ENCODE measurements around the gene RPS3.

Gene RPS3

DNA sequence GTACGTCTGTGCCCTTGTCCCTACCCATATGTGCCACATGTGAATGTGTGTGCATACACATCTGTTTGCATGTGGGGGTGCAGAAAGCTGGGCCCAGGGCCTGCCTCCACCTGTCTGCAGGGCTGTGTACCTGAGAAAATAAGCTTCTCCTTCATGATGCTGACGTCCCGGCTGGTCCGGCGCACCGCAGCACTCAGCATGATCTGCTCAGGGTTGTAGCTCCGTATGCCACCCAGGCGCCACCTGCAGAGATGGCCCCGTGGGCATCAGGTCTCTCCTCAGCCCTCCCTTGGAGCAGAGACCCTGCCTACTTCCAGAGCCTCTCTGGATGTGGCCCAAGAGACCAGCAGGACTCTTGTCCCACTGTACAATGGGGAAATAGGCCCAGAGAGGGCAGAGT is 37.5 kb downstream of the RPS3 start:
- DNase-seq: no peak

DNA sequence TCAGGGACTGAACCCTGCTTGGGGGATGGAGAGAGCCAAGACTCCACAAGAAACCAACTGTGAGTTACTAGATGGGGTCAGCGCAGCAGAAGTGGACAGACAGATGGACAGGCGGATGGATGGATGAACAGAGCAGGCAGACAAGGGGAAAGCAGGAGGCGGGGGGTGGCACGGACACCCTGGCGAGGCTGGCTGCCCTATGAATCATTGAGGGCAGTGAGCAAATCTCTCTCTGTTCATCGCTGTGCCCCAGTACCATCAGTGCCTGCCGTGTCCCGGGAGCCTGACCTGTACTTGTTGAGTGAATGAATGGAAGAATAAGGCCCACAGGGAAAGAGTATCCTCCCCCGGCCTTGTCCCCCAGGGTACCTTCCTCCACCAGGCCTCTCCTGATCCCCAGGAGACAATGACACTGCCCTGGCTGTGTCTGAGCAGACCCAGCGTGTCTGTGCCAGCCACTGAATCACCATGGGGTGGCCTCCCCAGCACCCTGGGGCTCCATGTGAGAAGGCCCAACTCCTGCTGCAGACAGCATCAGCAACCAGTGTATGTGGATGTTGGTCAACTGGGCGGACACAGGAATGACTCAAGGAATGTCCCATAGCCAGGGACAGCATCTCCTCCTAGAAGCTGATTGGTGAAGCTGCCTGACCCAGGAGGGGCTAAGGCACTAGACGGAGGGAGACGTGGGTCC is 38.8 kb downstream of the RPS3 start:
- no peak for DNase-seq

DNA sequence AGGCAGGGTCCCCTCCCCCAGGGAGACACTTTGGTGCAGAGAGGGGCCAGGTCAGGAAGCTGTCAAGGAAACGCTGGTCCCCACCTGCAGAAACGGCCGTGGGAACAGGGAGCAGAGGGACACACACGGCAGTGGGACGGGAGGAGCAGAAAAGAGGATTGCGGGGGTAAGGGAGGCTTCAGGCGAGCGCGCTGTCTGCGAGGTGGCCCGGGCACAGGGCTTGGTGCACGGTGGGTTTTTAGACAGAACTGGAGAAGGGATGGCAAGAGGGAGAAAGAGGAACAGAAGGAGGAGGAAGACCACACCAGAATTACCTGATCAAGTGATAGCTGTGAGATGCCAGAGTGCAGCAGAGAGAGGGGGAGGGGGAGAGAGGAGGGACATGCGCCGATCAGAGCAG is 39.7 kb downstream of the RPS3 start:
- no peak for DNase-seq

- no peak for DNase-seq
Observed at GRCh38 chr11:75439495-75440120, 40.3 kb downstream of the RPS3 start.

- DNase-seq: no peak
Observed at GRCh38 chr11:75440960-75441803, 41.9 kb downstream of the RPS3 start.

- no peak for DNase-seq
Observed at GRCh38 chr11:75441804-75442132, 42.5 kb downstream of the RPS3 start.

GRCh38 chr11:75442161-75442885 is 43.0 kb downstream of the RPS3 start:
- DNase-seq: no peak

DNA sequence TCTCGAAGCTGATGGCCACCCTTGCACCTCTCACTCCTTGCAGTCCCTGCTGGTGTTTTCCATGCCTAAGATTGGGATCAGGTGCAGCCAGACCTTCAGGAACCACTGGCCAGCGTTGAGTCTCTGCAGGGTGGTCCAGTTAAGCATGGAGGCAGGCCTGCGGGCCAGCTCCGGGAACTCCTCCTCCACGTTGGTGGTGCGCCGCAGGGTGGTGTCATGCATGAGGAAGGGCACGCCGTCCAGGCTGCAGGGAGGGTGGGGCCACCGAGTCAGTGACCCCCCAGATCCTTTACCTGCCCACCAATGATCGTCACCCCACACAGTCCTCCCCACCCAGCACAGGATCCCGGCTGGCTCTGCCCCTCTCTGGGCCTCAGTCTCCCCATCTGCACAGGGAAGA is 43.7 kb downstream of the RPS3 start:
- DNase-seq: no peak

DNA sequence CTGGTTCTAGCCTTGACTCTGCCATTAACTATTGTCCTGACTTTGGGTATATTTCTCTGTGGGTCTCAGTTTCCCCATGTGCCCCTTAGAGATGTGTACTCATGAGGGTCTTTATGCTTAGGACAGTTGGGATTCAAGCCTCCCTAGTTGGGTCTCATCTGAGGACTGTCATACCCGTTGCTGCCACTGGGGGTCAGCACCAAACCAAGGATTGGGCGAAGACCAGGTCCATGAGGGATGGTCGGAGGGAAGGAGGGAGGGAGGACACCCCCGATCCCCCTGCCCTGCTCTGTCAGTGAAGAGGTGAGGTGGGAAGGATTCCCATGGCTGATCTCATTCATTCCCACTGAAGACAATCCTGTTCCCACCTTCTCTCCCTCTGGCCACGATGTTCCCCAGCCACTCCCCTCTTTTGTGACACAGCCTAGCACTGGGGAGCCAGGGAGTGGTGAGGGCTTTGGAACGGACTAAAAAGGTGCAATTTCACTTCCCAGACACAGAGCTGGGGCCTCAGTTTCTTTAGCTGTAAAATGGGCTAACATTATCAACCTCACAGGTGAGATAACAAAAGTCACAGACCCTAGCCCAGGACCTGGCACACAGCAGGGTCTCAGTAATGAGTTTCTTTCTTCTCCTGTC is 46.1 kb downstream of the RPS3 start:
- peak; percentile 90 for DNase-seq

DNA sequence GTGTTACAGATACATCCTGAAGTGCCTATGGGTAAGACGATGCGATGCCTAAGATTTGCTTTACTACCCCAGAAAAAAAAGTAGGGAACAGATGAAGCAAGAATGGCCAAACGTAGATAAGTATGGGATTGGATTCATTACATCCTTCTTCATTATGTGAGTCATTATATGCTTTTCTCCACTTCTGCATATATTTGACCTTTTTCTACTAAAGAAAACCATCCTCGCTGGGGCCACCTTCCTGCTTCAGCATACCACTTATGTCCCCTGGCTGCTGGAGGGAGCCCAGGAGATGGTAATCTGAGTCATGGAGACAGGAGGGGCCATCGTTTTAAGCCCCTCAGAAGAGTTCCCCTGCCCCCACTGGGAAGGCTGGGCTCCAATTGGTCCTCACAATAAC is 48.1 kb downstream of the RPS3 start:
- no peak for DNase-seq

DNA sequence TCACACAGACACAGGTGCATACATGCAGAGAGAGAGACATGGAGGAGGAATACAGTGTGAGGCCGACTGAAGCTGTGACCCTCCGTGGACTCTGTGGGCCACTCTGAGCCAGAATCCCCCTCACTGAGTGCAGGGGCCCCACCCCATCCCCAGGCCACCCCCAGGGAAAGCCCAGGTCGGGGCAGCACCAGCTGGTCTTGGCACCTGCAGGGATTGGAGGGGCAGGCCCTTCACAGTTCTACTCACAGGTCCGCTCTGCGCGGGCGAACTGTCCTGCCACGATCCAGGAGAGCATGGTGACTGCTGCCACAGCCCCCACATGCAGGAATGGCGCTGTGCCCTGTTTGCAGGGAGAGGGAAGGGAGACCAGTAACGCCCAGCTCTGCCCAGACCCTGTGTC is 50.0 kb downstream of the RPS3 start:
- DNase-seq: no peak

DNA sequence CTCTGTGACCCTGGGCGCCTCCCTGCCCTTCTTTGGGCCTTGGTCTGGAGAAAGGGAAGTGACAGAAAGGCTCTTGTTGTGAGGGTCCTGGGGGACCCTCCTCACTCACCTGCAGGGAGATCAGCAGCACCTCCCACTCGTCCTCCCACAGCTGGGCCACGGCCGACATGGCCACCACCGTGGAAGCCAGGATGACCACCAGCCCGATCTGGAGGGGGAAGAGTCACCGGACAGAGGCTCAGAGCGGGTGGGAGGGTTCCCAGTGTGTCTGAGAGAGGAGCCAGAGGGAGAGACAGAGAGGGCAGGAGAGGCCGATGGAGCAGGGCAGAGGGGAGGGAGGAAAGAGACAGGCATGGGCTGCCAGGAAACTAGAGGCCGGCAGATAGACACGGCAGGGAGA is 50.5 kb downstream of the RPS3 start:
- no peak for DNase-seq

- no peak for DNase-seq
Observed at GRCh38 chr11:75450236-75450635, 50.9 kb downstream of the RPS3 start.

GRCh38 chr11:75450826-75451821 is 51.8 kb downstream of the RPS3 start:
- peak; percentile 75 for DNase-seq

GRCh38 chr11:75453916-75454655 is 54.8 kb downstream of the RPS3 start:
- DNase-seq: no peak

DNA sequence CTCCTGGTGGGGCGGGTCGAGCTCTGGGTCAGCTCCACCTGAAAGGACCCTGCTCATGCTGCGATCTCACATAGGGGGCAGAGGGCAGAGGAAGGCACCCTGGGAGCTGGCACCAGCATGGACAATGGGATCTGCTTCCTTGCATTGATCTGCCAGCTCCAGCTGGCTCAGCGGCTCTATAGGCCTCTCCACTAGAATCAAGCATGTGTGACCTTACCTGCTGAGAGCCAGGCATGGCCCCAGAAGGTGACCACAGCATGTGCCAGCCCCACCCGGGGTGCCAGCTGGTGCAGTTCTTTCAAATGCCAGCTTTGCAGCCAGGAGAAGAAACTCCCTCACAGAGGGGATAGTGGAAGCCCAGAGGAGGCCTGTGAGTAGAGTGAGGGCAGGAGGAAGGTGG is 55.7 kb downstream of the RPS3 start:
- no peak for DNase-seq
